ENCODE results near the gene RAB27B.
"Not testable (repeated sequence)": the region's sequence is repeated elsewhere in the genome, so short reads cannot be mapped to it uniquely, and the experiment has no call there.

The RAB27B gene

GRCh38 chr18:54815086-54815485 is 13.2 kb upstream of the RAB27B start:
- no peak for DNase-seq (ENCODE audit: low spot score)

- not testable (repeated sequence) for DNase-seq (ENCODE audit: low spot score)
Observed at GRCh38 chr18:54820785-54821275, 7.4 kb upstream of the RAB27B start.

- DNase-seq (ENCODE audit: low spot score), result no peak
Observed at GRCh38 chr18:54822872-54823845, 5.1 kb upstream of the RAB27B start.

GRCh38 chr18:54824761-54825160 is 3.5 kb upstream of the RAB27B start:
- no peak for DNase-seq (ENCODE audit: low spot score)

- no peak for DNase-seq (ENCODE audit: low spot score)
Observed at GRCh38 chr18:54825601-54826344, 2.5 kb upstream of the RAB27B start.

GRCh38 chr18:54828986-54829385 is 709 bp downstream of the RAB27B start:
- no peak for DNase-seq (ENCODE audit: low spot score)

GRCh38 chr18:54829856-54830255 is 1.6 kb downstream of the RAB27B start:
- DNase-seq (ENCODE audit: low spot score), result no peak

GRCh38 chr18:54830260-54830659 is 2.0 kb downstream of the RAB27B start:
- DNase-seq (ENCODE audit: low spot score), result no peak

GRCh38 chr18:54830866-54831265 is 2.6 kb downstream of the RAB27B start:
- no peak for DNase-seq (ENCODE audit: low spot score)

GRCh38 chr18:54835944-54836343 is 7.7 kb downstream of the RAB27B start:
- no peak for DNase-seq (ENCODE audit: low spot score)

- DNase-seq (ENCODE audit: low spot score), result no peak
Observed at GRCh38 chr18:54843314-54843713, 15.0 kb downstream of the RAB27B start.

GRCh38 chr18:54845787-54846186 is 17.5 kb downstream of the RAB27B start:
- DNase-seq (ENCODE audit: low spot score), result no peak

GRCh38 chr18:54848121-54848520 is 19.8 kb downstream of the RAB27B start:
- no peak for DNase-seq (ENCODE audit: low spot score)

- DNase-seq (ENCODE audit: low spot score), result no peak
Observed at GRCh38 chr18:54849683-54850082, 21.4 kb downstream of the RAB27B start.

GRCh38 chr18:54850598-54850997 is 22.3 kb downstream of the RAB27B start:
- no peak for DNase-seq (ENCODE audit: low spot score)

GRCh38 chr18:54852780-54853675 is 24.8 kb downstream of the RAB27B start:
- no peak for DNase-seq (ENCODE audit: low spot score)

- DNase-seq (ENCODE audit: low spot score), result not testable (repeated sequence)
Observed at GRCh38 chr18:54855050-54855449, 26.8 kb downstream of the RAB27B start.

GRCh38 chr18:54856105-54856646 is 27.9 kb downstream of the RAB27B start:
- no peak for DNase-seq (ENCODE audit: low spot score)

GRCh38 chr18:54857499-54857898 is 29.2 kb downstream of the RAB27B start:
- DNase-seq (ENCODE audit: low spot score), result no peak

GRCh38 chr18:54859667-54860421 is 31.6 kb downstream of the RAB27B start:
- DNase-seq (ENCODE audit: low spot score), result no peak

- DNase-seq (ENCODE audit: low spot score), result no peak
Observed at GRCh38 chr18:54860941-54861340, 32.7 kb downstream of the RAB27B start.

Measured in kidney capillary endothelial cell (primary cell).